Fibroblast of lung (primary cell): ENCODE measurements around the gene AATK.

Experiments
- EZH2 ChIP-seq: IDR thresholded peaks from 2 replicates; pipeline ENCODE4 v1.5.1; 2012; ENCODE audit warnings: low read length, control low read depth, mild to moderate bottlenecking; ENCODE audit errors: missing control alignments
- TF ChIP-seq, protein P1 (sequence below), 2 donors: IDR thresholded peaks in 1 of 2; conservative IDR thresholded peaks in 1 of 2; 1 replicate in 1 of 2; 2 replicates in 1 of 2; pipeline ENCODE4 v1.5.1; 2011 to 2012; ENCODE audit warnings: low read length in 2 of 2, control low read depth in 1 of 2, inconsistent platforms in 1 of 2, low read depth in 1 of 2, mild to moderate bottlenecking in 1 of 2

- TF ChIP-seq, protein P1, sequence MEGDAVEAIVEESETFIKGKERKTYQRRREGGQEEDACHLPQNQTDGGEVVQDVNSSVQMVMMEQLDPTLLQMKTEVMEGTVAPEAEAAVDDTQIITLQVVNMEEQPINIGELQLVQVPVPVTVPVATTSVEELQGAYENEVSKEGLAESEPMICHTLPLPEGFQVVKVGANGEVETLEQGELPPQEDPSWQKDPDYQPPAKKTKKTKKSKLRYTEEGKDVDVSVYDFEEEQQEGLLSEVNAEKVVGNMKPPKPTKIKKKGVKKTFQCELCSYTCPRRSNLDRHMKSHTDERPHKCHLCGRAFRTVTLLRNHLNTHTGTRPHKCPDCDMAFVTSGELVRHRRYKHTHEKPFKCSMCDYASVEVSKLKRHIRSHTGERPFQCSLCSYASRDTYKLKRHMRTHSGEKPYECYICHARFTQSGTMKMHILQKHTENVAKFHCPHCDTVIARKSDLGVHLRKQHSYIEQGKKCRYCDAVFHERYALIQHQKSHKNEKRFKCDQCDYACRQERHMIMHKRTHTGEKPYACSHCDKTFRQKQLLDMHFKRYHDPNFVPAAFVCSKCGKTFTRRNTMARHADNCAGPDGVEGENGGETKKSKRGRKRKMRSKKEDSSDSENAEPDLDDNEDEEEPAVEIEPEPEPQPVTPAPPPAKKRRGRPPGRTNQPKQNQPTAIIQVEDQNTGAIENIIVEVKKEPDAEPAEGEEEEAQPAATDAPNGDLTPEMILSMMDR (conservative IDR thresholded peaks at IDR 0.05 in 1 of 2, IDR thresholded peaks at IDR 0.05 in 1 of 2; ENCODE audit: low read depth in 1 of 2, low read length in 2 of 2), result no peak
- TF ChIP-seq EZH2, result no peak
Measured at GRCh38 chr17:81150377-81151077, 15.5 kb downstream of the AATK start.
